Hepatocyte (in vitro differentiated cells): ENCODE data around the gene GFOD1.

Experiments used
- CTCF ChIP-seq: fragments of 200-600 bp; sonication (generic); IDR thresholded peaks from 2 replicates; pipeline ENCODE4 v1.5.1; 2016; ENCODE audit warnings: antibody characterized with exemption, mild to moderate bottlenecking; ENCODE audit not compliant: poor library complexity
- EZH2phosphoT487 ChIP-seq: fragments of 200-600 bp; sonication (generic); IDR thresholded peaks from one replicate; pipeline ENCODE4 v1.6.1; 2018; ENCODE audit warnings: antibody characterized with exemption, mild to moderate bottlenecking, low read depth, moderate library complexity; ENCODE audit not compliant: unreplicated experiment, severe bottlenecking

- TF ChIP-seq CTCF (no peak), EZH2phosphoT487 (no peak)
Measured at GRCh38 chr6:13417954-13418353, 69.4 kb downstream of the GFOD1 start.
